ENCODE measurements around the gene LCN12. TPM values are rescaled to one million over a fixed set of nuclear protein-coding genes. Genes with fewer than 3 reads are reported as not detected.

The LCN12 gene
- total and polyA plus RNA-seq, 2 donors (not counting 1 experiment from before 2014, with no cell fraction given): 0.17 TPM; not detected in 1

DNA sequence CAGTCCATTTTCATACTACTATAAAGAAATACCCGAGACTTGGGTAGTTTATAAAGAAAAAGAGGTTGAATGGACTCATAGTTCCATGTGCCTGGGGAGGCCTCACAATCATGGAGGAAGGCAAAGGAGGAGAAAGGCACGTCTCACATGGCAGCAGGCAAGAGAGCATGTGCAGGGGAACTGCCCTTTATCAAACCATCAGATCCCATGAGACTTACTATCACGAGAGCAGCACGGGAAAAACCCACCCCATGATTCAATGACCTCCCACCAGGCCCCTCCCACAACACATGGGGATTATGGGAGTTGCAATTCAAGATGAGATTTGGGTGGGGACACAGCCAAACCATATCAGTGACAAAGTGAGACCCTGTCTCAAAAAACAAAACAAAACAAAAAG lies 45.8 kb upstream of the LCN12 start:
- no peak for DNase-seq (ENCODE audit: low read depth in 2 of 2)
- Histone ChIP-seq H3K27ac (ENCODE audit: insufficient read depth, low read length) (no peak overlapping the region), H3K27me3 (ENCODE audit: control insufficient read depth, insufficient read depth, low read length) (no peaks in the 10 kb centered on the region), H2AFZ (ENCODE audit: low read length) (no peak overlapping the region), H3K4me2 (ENCODE audit: extremely low read depth, insufficient read depth, low read length) (no peak overlapping the region), H4K20me1 (ENCODE audit: control insufficient read depth, extremely low read depth, insufficient read depth, low read length) (no peaks in the 10 kb centered on the region), H3K9me3 (ENCODE audit: control insufficient read depth, insufficient read depth, low read depth, low read length) (no peaks in the 10 kb centered on the region), H3K4me1 (ENCODE audit: control insufficient read depth, extremely low read depth, insufficient read depth, low read length) (peaks cover 13% of the 10 kb centered on the region), H3K4me3 (replicated peaks in 1 of 4; ENCODE audit: control extremely low read depth in 1 of 4, insufficient read depth in 1 of 4, low read depth in 3 of 4, low read length in 4 of 4) (no peak overlapping the region), H3K9ac (ENCODE audit: insufficient read depth, low read length) (no peak overlapping the region), H3K36me3 (ENCODE audit: control insufficient read depth, insufficient read depth, low read length) (peaks cover 13% of the 10 kb centered on the region), H3K79me2 (ENCODE audit: control insufficient read depth, insufficient read depth, low read length) (no peaks in the 10 kb centered on the region)
- TF ChIP-seq CTCF (conservative IDR thresholded peaks at IDR 0.05 in 1 of 2, IDR thresholded peaks at IDR 0.05 in 1 of 2; ENCODE audit: low read depth in 1 of 2, low read length in 2 of 2): no peak
- no peak for TF ChIP-seq EZH2 (IDR thresholded peaks at IDR 0.05; ENCODE audit: low read length, missing control alignments)

GRCh38 chr9:136907011-136907914 lies 44.8 kb upstream of the LCN12 start:
- Histone ChIP-seq H3K36me3 (ENCODE audit: control insufficient read depth, insufficient read depth, low read length) (peaks cover 13% of the 10 kb centered on the region), H2AFZ (ENCODE audit: low read length) (no peak overlapping the region), H3K4me1 (ENCODE audit: control insufficient read depth, extremely low read depth, insufficient read depth, low read length) (peaks cover 3% of the 10 kb centered on the region), H3K4me2 (ENCODE audit: extremely low read depth, insufficient read depth, low read length) (no peak overlapping the region), H3K27ac (ENCODE audit: insufficient read depth, low read length) (no peak overlapping the region), H4K20me1 (ENCODE audit: control insufficient read depth, extremely low read depth, insufficient read depth, low read length) (no peaks in the 10 kb centered on the region), H3K9me3 (ENCODE audit: control insufficient read depth, insufficient read depth, low read depth, low read length) (no peaks in the 10 kb centered on the region), H3K79me2 (ENCODE audit: control insufficient read depth, insufficient read depth, low read length) (no peaks in the 10 kb centered on the region), H3K9ac (ENCODE audit: insufficient read depth, low read length) (no peak overlapping the region), H3K27me3 (ENCODE audit: control insufficient read depth, insufficient read depth, low read length) (no peaks in the 10 kb centered on the region), H3K4me3 (replicated peaks in 1 of 4; ENCODE audit: control extremely low read depth in 1 of 4, insufficient read depth in 1 of 4, low read depth in 3 of 4, low read length in 4 of 4) (no peak overlapping the region)
- no peak for DNase-seq (ENCODE audit: low read depth in 2 of 2)
- TF ChIP-seq CTCF (conservative IDR thresholded peaks at IDR 0.05 in 1 of 2, IDR thresholded peaks at IDR 0.05 in 1 of 2; ENCODE audit: low read depth in 1 of 2, low read length in 2 of 2) (no peak), EZH2 (IDR thresholded peaks at IDR 0.05; ENCODE audit: low read length, missing control alignments) (no peak)

DNA sequence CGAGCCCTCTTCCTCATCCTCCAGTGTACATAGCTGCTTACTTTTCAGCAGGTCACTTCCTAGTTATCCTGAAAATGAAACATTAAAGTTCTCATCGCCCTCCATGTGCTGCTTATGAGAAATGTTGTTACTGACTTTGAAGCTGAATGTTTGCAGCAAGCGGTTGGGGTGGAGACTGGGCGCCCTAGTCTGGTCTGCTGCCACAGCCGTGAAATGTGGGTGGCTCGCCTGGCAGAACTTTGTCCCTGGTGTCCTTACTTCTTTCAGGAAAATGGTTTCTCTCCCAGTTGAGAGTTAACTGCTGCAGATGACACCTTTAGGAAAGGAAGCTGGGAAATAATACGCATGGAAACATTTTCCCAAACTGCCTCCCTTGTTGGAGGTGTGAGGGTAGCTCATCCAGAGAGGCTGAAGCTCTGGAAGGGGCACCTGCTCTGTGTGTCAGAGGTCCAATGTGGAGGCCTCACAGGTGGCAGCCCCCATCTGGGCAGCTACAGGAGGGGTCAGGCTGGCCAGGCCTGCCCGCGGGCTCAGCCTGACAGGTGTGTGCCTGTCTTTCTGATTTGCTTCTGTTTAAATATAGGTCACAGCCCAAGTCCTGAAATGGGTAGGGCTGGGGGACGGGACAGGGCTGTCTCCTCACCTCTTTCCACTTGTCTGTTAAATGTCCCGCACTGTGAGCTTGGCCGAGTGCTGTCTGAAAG lies 41.7 kb upstream of the LCN12 start:
- Histone ChIP-seq H2AFZ (ENCODE audit: low read length) (no peak overlapping the region), H3K4me2 (ENCODE audit: extremely low read depth, insufficient read depth, low read length) (no peak overlapping the region), H3K27me3 (ENCODE audit: control insufficient read depth, insufficient read depth, low read length) (no peaks in the 10 kb centered on the region), H3K27ac (ENCODE audit: insufficient read depth, low read length) (no peak overlapping the region), H3K4me3 (replicated peaks in 1 of 4; ENCODE audit: control extremely low read depth in 1 of 4, insufficient read depth in 1 of 4, low read depth in 3 of 4, low read length in 4 of 4) (no peak overlapping the region), H3K79me2 (ENCODE audit: control insufficient read depth, insufficient read depth, low read length) (no peaks in the 10 kb centered on the region), H3K9me3 (ENCODE audit: control insufficient read depth, insufficient read depth, low read depth, low read length) (no peaks in the 10 kb centered on the region), H4K20me1 (ENCODE audit: control insufficient read depth, extremely low read depth, insufficient read depth, low read length) (no peaks in the 10 kb centered on the region), H3K9ac (ENCODE audit: insufficient read depth, low read length) (no peak overlapping the region), H3K4me1 (ENCODE audit: control insufficient read depth, extremely low read depth, insufficient read depth, low read length) (no peaks in the 10 kb centered on the region), H3K36me3 (ENCODE audit: control insufficient read depth, insufficient read depth, low read length) (peaks cover 14% of the 10 kb centered on the region)
- TF ChIP-seq EZH2 (IDR thresholded peaks at IDR 0.05; ENCODE audit: low read length, missing control alignments) (no peak), CTCF (conservative IDR thresholded peaks at IDR 0.05 in 1 of 2, IDR thresholded peaks at IDR 0.05 in 1 of 2; ENCODE audit: low read depth in 1 of 2, low read length in 2 of 2) (no peak)
- no peak for DNase-seq (ENCODE audit: low read depth in 2 of 2)
